GM21381 (cell line): ENCODE results near the gene DAP3.
"Not testable (repeated sequence)": the region's sequence is repeated elsewhere in the genome, so short reads cannot be mapped to it uniquely, and the experiment has no call there.

Source experiments
- ATAC-seq: cut with Tn5 transposase; IDR thresholded peaks from one replicate; pipeline ENCODE4 v1.9.1; 2021; ENCODE audit warnings: mild to moderate bottlenecking, moderate library complexity; ENCODE audit not compliant: unreplicated experiment

Gene DAP3

GRCh38 chr1:155681776-155682175 lies 7.1 kb upstream of the DAP3 start:
- ATAC-seq = no peak

GRCh38 chr1:155687705-155688323 lies 1.1 kb upstream of the DAP3 start:
- peak; percentile 11 for ATAC-seq

- peak; percentile 74 for ATAC-seq
These were observed 389 bp upstream of the DAP3 start, which contains the start of gene YY1AP1 for GRCh38 chr1:155688324-155689080. Gene YY1AP1, minus strand, starts transcription at chr1:155688774. Its CDS starts 8,338 bp downstream, at chr1:155680436.

GRCh38 chr1:155691992-155692528 lies 3.2 kb downstream of the DAP3 start:
- no peak for ATAC-seq

- ATAC-seq = no peak
These were observed 5.3 kb downstream of the DAP3 start for GRCh38 chr1:155694167-155694566.

- no peak for ATAC-seq
These were observed 6.2 kb downstream of the DAP3 start for GRCh38 chr1:155695072-155695471.

GRCh38 chr1:155695608-155696007 lies 6.7 kb downstream of the DAP3 start:
- no peak for ATAC-seq

GRCh38 chr1:155696524-155696923 lies 7.6 kb downstream of the DAP3 start:
- no peak for ATAC-seq

GRCh38 chr1:155697046-155697445 lies 8.2 kb downstream of the DAP3 start:
- ATAC-seq = no peak

- not testable (repeated sequence) for ATAC-seq
These were observed 8.7 kb downstream of the DAP3 start for GRCh38 chr1:155697616-155698015.

- no peak for ATAC-seq
These were observed 9.6 kb downstream of the DAP3 start for GRCh38 chr1:155698382-155699038.

GRCh38 chr1:155699062-155699461 lies 10.2 kb downstream of the DAP3 start:
- not testable (repeated sequence) for ATAC-seq

- not testable (repeated sequence) for ATAC-seq
These were observed 12.8 kb downstream of the DAP3 start for GRCh38 chr1:155701675-155702074.

- ATAC-seq = no peak
These were observed 14.3 kb downstream of the DAP3 start for GRCh38 chr1:155703216-155703615.

- not testable (repeated sequence) for ATAC-seq
These were observed 15.5 kb downstream of the DAP3 start for GRCh38 chr1:155704414-155704813.

- ATAC-seq = no peak
These were observed 17.2 kb downstream of the DAP3 start for GRCh38 chr1:155706139-155706538.

GRCh38 chr1:155709391-155709790 lies 20.5 kb downstream of the DAP3 start:
- no peak for ATAC-seq

GRCh38 chr1:155711457-155711856 lies 22.6 kb downstream of the DAP3 start:
- ATAC-seq = not testable (repeated sequence)

GRCh38 chr1:155712636-155713035 lies 23.7 kb downstream of the DAP3 start:
- not testable (repeated sequence) for ATAC-seq

GRCh38 chr1:155713075-155713474 lies 24.2 kb downstream of the DAP3 start:
- ATAC-seq = no peak

GRCh38 chr1:155715056-155715455 lies 26.2 kb downstream of the DAP3 start:
- ATAC-seq = not testable (repeated sequence)
